HAP-1 (cell line): ENCODE results near the gene CLCNKA.
"Not testable (repeated sequence)": the region's sequence is repeated elsewhere in the genome, so short reads cannot be mapped to it uniquely, and the experiment has no call there.

ENCODE experiments used
- DNase-seq, 2 experiments: peaks; one replicate each; pipeline ENCODE4 v3.0.0-alpha.2; 2016 to 2020; ENCODE audit warnings: low spot score in 2 of 2
- H3K27me3 ChIP-seq: fragments of 250-450 bp; sonication (Bioruptor Pico); 2 replicates; pipeline ENCODE4 v1.5.1; 2020; ENCODE audit warnings: low read depth, mild to moderate bottlenecking, moderate library complexity
- H3K36me3 ChIP-seq: fragments of 250-450 bp; sonication (Bioruptor Pico); replicated peaks from 2 replicates; pipeline ENCODE4 v1.5.1; 2020; ENCODE audit warnings: mild to moderate bottlenecking
- H3K4me1 ChIP-seq: fragments of 250-450 bp; sonication (Bioruptor Pico); 2 replicates; pipeline ENCODE4 v1.5.1; 2020; ENCODE audit warnings: mild to moderate bottlenecking
- H3K4me3 ChIP-seq: fragments of 250-450 bp; sonication (Bioruptor Pico); 2 replicates; pipeline ENCODE4 v1.5.1; 2020; ENCODE audit warnings: mild to moderate bottlenecking, moderate library complexity
- H3K9me3 ChIP-seq: fragments of 250-450 bp; sonication (Bioruptor Pico); 2 replicates; pipeline ENCODE4 v1.5.1; 2020; ENCODE audit warnings: mild to moderate bottlenecking, moderate library complexity
- in situ Hi-C: fragments of 300-500 bp; cut with MboI; formaldehyde crosslinking; loops from 3 replicates; pipeline ENCODE4 v1.14.3; 2020; ENCODE audit warnings: low sequenced_read_pairs, inconsistent platforms, mixed read lengths

Gene CLCNKA

DNA sequence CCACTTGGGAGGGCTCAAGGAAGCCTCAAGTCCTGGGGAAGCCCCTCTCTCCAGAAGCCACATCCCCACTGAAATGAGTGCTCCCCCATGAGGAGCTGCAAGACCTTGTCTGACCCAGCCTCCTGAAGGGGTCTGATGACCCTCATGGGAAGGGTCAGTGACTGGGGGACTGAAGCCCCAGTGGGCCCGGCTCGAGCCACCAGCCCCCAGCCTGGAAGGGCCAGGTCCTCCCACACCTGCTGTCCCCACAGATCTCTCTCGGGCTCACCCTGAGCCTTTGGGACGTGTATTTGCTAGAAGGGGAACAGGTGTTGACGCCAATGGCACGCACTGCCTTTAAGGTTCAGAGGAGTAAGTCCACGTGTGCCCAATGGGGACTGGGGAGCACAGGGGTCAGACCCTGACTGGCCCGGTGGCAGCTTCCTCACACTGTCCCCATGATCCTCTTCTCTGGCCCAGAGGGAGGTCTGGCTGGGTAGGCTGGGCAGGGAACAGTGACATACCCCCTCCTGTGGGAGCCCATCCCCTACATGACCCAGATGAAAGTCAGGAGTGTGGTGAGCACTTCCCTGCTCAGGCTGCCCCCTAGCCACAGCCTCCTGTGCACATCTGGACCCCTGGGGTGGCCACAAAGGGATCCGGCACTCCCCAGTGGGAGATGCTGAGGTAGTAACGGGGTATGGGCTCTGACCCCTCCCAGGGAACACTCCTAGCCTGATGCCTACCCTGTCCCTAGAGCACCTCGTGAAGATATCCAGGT, 30.2 kb upstream of the CLCNKA start:
- DNase-seq = no peak
- Histone ChIP-seq H3K4me3 (no peak overlapping the region), H3K27me3 (no peaks in the 10 kb centered on the region), H3K9me3 (no peaks in the 10 kb centered on the region), H3K36me3 (no peaks in the 10 kb centered on the region), H3K4me1 (no peaks in the 10 kb centered on the region)
- in situ Hi-C loops = no loop called here

DNA sequence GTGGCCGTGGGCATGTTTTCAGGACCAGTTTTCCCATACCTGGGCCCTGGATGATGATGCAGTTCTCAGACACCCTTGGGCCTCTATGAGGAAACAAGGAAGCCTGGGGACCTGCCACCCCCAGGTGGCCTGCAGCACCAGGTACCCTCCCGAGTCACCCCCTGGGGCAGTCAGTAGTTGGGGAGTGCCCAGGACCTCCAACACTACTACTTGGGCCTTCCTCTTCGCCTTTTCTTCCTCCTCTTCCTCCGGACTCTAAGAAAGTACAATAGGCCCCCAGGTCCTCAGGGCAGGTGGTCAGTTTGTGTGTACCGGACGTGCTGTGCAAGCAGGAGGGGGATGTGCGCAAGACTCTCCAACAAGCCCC, 29.7 kb upstream of the CLCNKA start:
- H3K4me1 ChIP-seq = no peaks in the 10 kb centered on the region
- no peak for DNase-seq
- in situ Hi-C loops = no loop called here

DNA sequence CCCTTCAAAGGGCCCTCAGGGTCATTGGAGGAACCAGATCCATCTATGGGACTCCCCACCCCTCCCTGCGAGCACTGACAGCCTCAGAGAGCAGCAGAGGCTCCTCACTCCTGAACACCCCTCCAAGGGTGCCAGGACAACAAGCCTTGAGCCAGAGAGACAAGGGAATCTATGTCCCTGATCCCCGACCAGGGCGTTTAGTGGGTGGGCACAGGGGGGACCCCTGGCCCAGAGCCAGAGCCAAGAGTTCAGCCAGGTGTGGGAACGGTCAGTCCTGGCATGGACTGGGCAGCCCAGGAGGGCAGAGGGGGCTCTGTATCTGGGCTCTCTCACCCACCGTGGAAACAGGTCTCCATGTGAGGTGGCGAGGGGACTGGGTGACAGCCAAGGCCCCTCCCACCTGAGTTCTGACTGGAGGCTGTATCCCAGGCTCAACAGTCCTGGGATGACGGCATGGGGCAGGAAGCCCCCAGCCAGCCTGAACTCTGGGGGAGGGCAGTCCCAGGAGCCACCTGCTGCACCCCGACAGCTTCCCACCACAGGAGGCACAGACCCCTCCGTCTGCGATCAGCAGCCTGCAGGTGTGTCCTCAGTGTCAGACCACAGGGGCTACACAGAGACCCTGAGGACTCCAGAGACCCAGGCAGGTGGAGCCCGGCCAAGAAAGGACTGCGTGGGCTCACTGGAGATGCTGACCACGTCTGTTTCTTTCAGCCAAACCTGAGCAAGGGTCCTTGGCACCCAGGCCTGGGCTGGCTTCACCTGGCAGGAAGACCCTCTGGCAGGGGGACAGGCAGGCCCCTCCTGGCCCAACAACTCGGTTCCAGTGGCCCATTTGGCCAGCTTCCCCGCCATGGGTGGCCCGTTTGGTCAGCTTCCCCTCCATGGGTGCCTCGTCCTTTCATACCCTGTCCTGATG, 29.0 kb upstream of the CLCNKA start:
- H3K27me3 ChIP-seq = 0 out of 2 replicates have a peak, but pooled peaks cover 3% of the 10 kb centered on the region
- H3K36me3 ChIP-seq = no peaks in the 10 kb centered on the region
- no peak for DNase-seq
- no peak overlapping the region for H3K4me3 ChIP-seq
- in situ Hi-C loops = no loop called here
- H3K4me1 ChIP-seq = no peaks in the 10 kb centered on the region
- no peaks in the 10 kb centered on the region for H3K9me3 ChIP-seq

More for the DNA sequence above, 29.7 kb upstream of the CLCNKA start:
- no peaks in the 10 kb centered on the region for H3K9me3 ChIP-seq
- no peak overlapping the region for H3K4me3 ChIP-seq
- H3K27me3 ChIP-seq = no peaks in the 10 kb centered on the region
- no peaks in the 10 kb centered on the region for H3K36me3 ChIP-seq

DNA sequence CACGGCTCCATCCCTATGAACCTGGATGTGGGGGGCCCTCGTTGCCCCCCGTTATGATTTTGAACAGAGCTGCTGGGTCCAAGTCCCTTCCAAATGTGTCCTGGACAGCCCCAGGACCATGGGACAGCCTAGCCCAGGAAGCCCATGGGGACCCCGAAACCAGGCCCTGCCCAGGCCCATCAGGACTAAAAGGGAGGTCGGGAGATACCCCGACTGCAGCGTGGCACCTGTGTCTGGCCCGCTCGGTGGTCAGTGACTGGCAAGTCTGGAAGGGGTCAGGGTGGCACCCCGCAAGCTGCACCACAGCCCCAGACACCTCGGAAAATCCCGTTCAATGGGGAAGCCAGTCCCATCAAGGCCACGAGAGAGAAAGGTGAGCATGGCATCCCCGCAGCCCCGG, 28.2 kb upstream of the CLCNKA start:
- in situ Hi-C loops = no loop called here
- no peaks in the 10 kb centered on the region for H3K36me3 ChIP-seq
- no peaks in the 10 kb centered on the region for H3K4me1 ChIP-seq
- no peak overlapping the region for H3K4me3 ChIP-seq
- no peak for DNase-seq
- H3K27me3 ChIP-seq = 0 out of 2 replicates have a peak, but pooled peaks cover 4% of the 10 kb centered on the region
- no peaks in the 10 kb centered on the region for H3K9me3 ChIP-seq

DNA sequence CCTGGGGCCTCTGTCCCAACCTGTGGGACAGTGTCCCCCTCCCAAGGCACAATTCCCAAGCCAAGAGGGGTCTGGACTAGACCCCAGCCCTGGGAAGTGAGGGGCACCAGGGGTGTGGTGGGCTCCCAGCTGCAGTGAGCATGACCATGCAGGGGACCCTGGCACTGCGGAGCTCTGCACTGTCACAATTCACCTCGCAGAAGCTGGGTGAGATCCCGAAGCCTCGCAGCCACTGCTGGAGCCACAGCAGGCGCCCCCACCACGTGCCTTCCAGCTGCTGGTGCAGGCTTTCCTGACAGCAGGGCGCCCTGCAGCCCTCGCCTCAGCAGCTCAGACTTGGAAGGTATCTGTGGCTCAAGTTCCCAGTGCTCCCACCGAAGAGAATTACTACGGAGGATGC, 27.8 kb upstream of the CLCNKA start:
- in situ Hi-C loops = no loop called here
- Histone ChIP-seq H3K4me1 (no peaks in the 10 kb centered on the region), H3K36me3 (no peaks in the 10 kb centered on the region), H3K9me3 (no peaks in the 10 kb centered on the region), H3K27me3 (0 out of 2 replicates have a peak, but pooled peaks cover 4% of the 10 kb centered on the region), H3K4me3 (no peak overlapping the region)
- no peak for DNase-seq

DNA sequence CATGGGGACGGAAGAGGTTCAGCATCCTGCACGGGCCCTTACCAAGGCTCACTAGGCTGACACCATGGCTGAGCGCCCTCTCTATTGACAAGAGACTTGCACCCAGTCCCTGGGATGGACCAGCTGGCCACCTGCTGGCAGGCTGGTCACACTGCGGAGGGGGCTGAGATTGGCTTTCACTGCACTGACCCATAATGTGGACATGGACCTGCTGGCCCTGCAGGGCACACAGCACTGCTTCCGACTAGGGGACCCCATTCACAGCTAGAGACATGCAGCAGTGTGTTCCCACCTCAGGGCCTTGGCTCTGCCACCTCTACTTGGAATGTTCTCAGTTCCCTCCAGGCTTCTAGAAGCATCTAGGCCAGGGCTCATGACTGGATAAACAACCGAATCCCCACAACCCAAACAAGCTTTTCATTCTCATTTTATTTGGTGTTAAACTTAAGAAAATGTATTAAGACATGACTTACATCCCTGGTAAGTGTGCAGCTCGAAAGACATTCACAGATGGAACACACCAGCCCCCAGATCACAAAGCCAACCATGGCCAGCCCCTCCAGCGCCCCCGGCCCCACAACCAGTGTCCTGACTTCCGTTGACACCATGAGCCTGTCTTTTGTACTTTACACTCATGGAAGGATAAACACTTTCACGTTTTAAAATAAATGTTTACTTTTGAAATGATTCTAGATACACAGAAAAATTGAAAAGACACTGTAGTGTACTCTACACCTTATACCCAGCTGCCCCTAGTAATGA, 27.1 kb upstream of the CLCNKA start:
- DNase-seq = peak in 1 of 2 experiments; percentile 69
- H3K36me3 ChIP-seq = no peaks in the 10 kb centered on the region
- H3K4me3 ChIP-seq = no peak overlapping the region
- H3K9me3 ChIP-seq = no peaks in the 10 kb centered on the region
- 0 out of 2 replicates have a peak, but pooled peaks cover 4% of the 10 kb centered on the region for H3K27me3 ChIP-seq
- in situ Hi-C loops = no loop called here
- H3K4me1 ChIP-seq = no peaks in the 10 kb centered on the region

DNA sequence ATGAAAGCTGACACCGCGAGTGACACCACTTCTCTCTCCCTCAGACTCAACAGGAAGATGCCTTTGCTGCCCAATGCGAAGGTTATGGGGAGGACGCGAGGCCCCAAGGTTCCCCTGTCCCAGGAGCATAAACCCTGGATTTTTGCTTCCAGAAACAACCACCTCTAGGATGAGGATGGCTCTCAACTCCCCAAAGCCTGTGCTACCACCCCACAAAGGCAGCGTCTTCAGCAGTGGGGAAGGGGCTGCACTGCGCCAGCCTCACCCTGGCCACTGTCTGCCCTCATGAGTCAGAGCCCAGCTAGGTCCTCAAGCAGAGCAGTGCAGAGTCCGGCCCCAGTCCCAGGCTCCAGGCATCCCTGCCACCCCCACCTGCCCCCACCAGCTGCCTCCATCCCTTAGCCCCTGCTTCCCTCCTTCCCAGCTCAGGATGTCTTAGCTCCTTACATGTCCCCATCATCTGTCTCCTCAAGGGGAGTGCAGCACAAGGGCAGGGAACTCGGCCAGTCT, 24.7 kb upstream of the CLCNKA start:
- no peak for DNase-seq
- Histone ChIP-seq H3K4me3 (no peak overlapping the region), H3K9me3 (no peaks in the 10 kb centered on the region), H3K4me1 (no peaks in the 10 kb centered on the region), H3K36me3 (no peaks in the 10 kb centered on the region), H3K27me3 (peaks cover 4% of the 10 kb centered on the region; the same call in 1 of the 2 replicates)
- in situ Hi-C loops = no loop called here

DNA sequence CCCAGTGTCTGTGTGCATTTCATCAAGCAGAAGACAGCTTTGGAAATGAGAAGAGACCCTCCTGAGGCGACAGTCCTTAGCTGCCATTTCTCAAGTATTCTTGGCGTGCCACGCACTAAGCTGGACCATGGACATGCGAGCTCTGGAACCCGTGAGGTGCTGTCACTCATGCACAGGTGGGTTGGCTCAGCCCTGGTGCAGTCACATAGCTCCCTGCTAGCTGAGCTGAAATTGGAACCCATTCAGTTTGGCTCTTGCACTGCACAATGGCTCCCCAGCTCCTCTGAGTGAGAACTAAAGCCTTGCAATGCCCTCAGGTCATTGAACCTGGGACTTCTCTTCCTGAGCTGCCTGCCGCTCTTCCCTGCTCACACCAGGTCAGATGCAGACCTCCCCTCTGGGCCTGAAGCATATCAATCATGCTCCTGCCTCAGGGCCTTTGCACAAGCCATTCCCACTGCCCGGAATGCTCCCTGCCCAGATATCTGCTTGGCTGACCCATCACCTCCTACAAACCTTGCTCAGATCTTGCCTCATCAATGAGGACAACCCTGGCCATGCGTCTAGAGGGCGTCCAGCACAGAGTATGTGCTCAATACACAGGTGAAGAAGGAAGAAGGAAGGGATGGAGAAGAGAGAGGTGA, 24.1 kb upstream of the CLCNKA start:
- H3K36me3 ChIP-seq = no peaks in the 10 kb centered on the region
- H3K9me3 ChIP-seq = no peaks in the 10 kb centered on the region
- no peak overlapping the region for H3K4me3 ChIP-seq
- H3K27me3 ChIP-seq = peaks cover 4% of the 10 kb centered on the region; the same call in 1 of the 2 replicates
- no peak for DNase-seq
- H3K4me1 ChIP-seq = no peaks in the 10 kb centered on the region
- in situ Hi-C loops = no loop called here

DNA sequence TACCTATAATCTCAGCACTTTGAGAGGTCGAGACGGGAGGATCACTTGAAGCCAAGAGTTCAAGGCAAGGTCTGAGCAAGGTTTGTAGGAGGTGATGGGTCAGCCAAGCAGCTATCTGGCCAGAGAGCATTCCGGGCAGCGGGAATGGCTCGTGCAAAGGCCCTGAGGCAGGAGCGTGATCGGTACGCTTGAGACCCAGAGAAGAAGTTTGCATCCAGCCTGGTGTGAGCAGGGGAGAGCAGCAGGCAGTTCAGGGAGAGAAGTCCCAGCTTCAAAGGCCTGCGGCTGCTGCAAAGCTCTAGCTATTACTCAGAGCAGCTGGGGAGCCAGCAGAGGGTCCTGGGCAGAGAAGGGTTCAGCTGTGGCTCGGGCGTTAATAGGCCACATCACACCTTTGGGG, 22.9 kb upstream of the CLCNKA start:
- Histone ChIP-seq H3K4me1 (no peaks in the 10 kb centered on the region), H3K9me3 (no peaks in the 10 kb centered on the region), H3K27me3 (peaks cover 4% of the 10 kb centered on the region; the same call in 1 of the 2 replicates), H3K4me3 (no peak overlapping the region), H3K36me3 (no peaks in the 10 kb centered on the region)
- no peak for DNase-seq
- in situ Hi-C loops = no loop called here

DNA sequence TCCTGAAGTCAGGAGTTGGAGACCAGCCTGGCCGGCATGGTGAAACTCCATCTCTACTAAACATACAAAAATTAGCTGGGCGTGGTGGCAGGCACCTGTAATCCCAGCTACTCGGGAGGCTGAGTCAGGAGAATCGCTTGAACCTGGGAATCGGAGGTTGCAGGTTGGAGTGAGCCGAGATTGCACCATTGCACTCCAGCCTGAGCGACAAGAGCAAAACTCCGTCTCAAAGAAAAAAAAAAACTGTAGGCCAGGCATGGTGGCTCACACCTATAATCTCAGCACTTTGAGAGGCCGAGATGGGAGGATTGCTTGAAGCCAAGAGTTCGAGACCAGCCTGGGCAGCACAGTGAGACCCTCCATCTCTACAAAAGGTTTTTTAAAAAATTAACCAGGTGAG, 20.6 kb upstream of the CLCNKA start:
- not testable (repeated sequence) for H3K27me3 ChIP-seq, H3K4me3 ChIP-seq, H3K9me3 ChIP-seq, H3K4me1 ChIP-seq, DNase-seq, H3K36me3 ChIP-seq
- in situ Hi-C loops = loop anchor here (10.0 kb wide), 1 partner anchor 184 kb away; no protein-coding TSS in a partner anchor

DNA sequence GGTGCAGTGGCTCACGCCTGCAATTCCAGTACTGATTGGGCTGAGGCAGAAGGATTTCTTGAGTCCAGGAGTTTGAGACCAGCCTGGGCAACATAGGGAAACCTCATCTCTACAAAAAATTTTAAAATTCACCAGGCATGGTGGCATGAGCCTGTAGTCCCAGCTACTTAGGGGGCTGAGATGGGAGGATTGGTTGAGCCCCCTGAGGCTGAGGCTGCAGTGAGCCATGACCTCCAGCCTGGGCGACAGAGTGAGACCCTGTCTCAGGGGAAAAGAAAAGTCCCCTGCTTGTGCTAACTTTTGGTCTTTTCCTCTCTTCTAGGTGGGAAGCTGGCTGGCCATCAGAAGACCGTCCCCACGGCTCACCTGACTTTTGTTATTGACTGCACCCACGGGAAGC, 16.2 kb upstream of the CLCNKA start:
- no peaks in the 10 kb centered on the region; the same call in 1 of the 2 replicates for H3K27me3 ChIP-seq
- no peaks in the 10 kb centered on the region for H3K36me3 ChIP-seq
- no peak overlapping the region for H3K4me3 ChIP-seq
- DNase-seq = no peak
- in situ Hi-C loops = loop anchor here (10.0 kb wide), 1 partner anchor 179 kb away; no protein-coding TSS in a partner anchor
- H3K9me3 ChIP-seq = no peaks in the 10 kb centered on the region
- H3K4me1 ChIP-seq = peaks cover 3% of the 10 kb centered on the region

DNA sequence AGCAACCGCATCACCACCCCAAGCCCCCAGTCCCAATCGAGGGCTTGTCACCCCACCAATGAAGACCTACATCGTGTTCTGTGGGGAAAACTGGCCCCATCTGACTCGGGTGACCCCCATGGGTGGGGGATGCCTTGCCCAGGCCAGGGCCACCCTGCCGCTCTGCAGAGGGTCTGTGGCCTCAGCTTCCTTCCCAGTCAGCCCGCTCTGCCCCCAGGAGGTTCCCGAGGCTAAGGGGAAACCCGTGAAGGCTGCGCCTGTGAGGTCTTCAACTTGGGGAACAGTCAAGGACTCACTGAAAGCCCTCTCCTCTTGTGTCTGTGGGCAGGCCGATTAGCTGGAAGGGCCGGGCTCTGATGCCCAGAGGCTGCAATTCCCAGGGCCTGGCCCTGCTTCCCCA, 15.8 kb upstream of the CLCNKA start:
- peaks cover 3% of the 10 kb centered on the region for H3K4me1 ChIP-seq
- no peak for DNase-seq
- H3K27me3 ChIP-seq = no peaks in the 10 kb centered on the region
- no peaks in the 10 kb centered on the region for H3K36me3 ChIP-seq
- in situ Hi-C loops = loop anchor here (10.0 kb wide), 1 partner anchor 179 kb away; no protein-coding TSS in a partner anchor
- no peaks in the 10 kb centered on the region for H3K9me3 ChIP-seq
- no peak overlapping the region for H3K4me3 ChIP-seq
